Measurements from ENCODE around the gene LHX4. TPM values are rescaled to one million over a fixed set of nuclear protein-coding genes. Genes with fewer than 3 reads are reported as not detected.
A peak's percentile ranks its signal among the peaks of the same experiment; 100 is the strongest.

LHX4 gene
- total and polyA plus RNA-seq, 2 of the 4 experiments (the other 2 are of a cell fraction), result 0.05 to 0.18 TPM

DNA sequence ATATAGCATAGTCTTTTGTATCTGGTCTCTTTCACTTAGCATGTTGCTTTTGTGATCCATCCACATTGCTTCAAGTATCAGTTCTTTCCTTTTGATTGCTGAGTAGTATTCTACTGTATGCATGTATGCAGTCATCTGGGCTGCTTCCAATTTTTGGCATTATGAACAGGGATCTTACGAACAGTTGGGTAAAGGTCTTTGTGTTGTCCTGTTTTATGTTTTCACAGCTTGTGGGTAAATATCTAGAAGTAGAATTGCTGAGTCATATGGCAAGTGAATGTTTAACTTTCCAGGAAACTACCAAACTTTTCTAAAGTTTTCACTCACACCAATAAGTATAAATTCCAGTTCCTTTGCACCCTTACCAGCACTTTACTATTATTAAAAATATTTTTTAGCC is 60.9 kb downstream of the LHX4 start:
- H3K4me2 ChIP-seq (ENCODE audit: low read depth, low read length), result no peak overlapping the region
- H3K9ac ChIP-seq (ENCODE audit: low read depth, low read length), result no peak overlapping the region
- ChIA-PET POLR2A (ENCODE audit: unreplicated experiment) (no interaction called here), CTCF (no interaction called here)
- H2AK5ac ChIP-seq (ENCODE audit: low read depth, low read length), result no peak overlapping the region
- BruUV-seq (replicated peaks), result no TSS peak
- no peak overlapping the region for H2BK20ac ChIP-seq (ENCODE audit: low read depth, low read length)
- H2AFZ ChIP-seq (replicated peaks; ENCODE audit: low read length, poor library complexity), result no peak overlapping the region
- H3K18ac ChIP-seq (ENCODE audit: low read depth, low read length), result no peak overlapping the region
- no peak overlapping the region for H3K4me3 ChIP-seq (ENCODE audit: insufficient read depth, low read depth, low read length)
- no peak overlapping the region for H2BK5ac ChIP-seq (ENCODE audit: low read depth, low read length, poor library complexity, severe bottlenecking)
- no peaks in the 10 kb centered on the region for H3K9me3 ChIP-seq (ENCODE audit: control insufficient read depth, insufficient read depth, low read length)
- H2BK120ac ChIP-seq (ENCODE audit: low read depth, low read length), result no peak overlapping the region
- no peak overlapping the region for H3K56ac ChIP-seq (ENCODE audit: extremely low read depth, insufficient read depth, low read length)
- peaks cover 0 to 7% of the 10 kb centered on the region in 2 experiments; a peak in 2 of 4 replicates for H3K79me1 ChIP-seq (ENCODE audit: low read depth in 1 of 2, low read length in 2 of 2)
- no peak overlapping the region for H3K23ac ChIP-seq (ENCODE audit: low read depth, low read length)
- intact Hi-C loops (cut with micrococcal nuclease) (no loop called here), in situ Hi-C loops (cut with MboI; ENCODE audit: low sequenced_read_pairs) (no loop called here), dilution Hi-C loops (cut with HindIII; ENCODE audit: low sequenced_read_pairs, unreplicated experiment) (no loop called here)
- no peaks in the 10 kb centered on the region for H3K9me1 ChIP-seq (ENCODE audit: insufficient read depth, low read length)
- ATAC-seq (ENCODE audit: low read depth) (no peak), DNase-seq (peak; percentile 27)
- H3K27me3 ChIP-seq (ENCODE audit: control insufficient read depth, insufficient read depth, low read length), result no peaks in the 10 kb centered on the region
- peaks cover 6% of the 10 kb centered on the region; the same call in 1 of the 2 replicates for H4K20me1 ChIP-seq (ENCODE audit: insufficient read depth, low read length)
- no peak overlapping the region for H3K14ac ChIP-seq (replicated peaks; ENCODE audit: low read depth, low read length)
- no peak overlapping the region for H4K91ac ChIP-seq (ENCODE audit: insufficient read depth, low read depth, low read length)
- peak; percentile 93 for TF ChIP-seq NFE2L2 (IDR thresholded peaks at IDR 0.05; ENCODE audit: low read depth, low read length)
- TF ChIP-seq, protein P1, sequence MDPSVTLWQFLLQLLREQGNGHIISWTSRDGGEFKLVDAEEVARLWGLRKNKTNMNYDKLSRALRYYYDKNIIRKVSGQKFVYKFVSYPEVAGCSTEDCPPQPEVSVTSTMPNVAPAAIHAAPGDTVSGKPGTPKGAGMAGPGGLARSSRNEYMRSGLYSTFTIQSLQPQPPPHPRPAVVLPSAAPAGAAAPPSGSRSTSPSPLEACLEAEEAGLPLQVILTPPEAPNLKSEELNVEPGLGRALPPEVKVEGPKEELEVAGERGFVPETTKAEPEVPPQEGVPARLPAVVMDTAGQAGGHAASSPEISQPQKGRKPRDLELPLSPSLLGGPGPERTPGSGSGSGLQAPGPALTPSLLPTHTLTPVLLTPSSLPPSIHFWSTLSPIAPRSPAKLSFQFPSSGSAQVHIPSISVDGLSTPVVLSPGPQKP (IDR thresholded peaks at IDR 0.05; ENCODE audit: borderline replicate concordance, low read depth, low read length), result no peak
- TF ChIP-seq MAFK (IDR thresholded peaks at IDR 0.05; ENCODE audit: low read depth, low read length), result peak; percentile 45; the same call in 1 of the 2 replicates
- H4K8ac ChIP-seq (ENCODE audit: low read depth in 2 of 2, low read length in 2 of 2), result no peak overlapping the region
- H4K5ac ChIP-seq (ENCODE audit: low read depth, low read length), result no peak overlapping the region
- no peak overlapping the region for H3K27ac ChIP-seq (ENCODE audit: insufficient read depth, low read length)
- H3K36me3 ChIP-seq (ENCODE audit: control insufficient read depth, insufficient read depth, low read length), result peaks cover 3% of the 10 kb centered on the region; the same call in 1 of the 2 replicates
- H2AK9ac ChIP-seq (replicated peaks; ENCODE audit: low read depth, low read length, poor library complexity), result no peak overlapping the region
- no peak overlapping the region for H3K4ac ChIP-seq (ENCODE audit: low read depth, low read length)
- no CpG with 5 or more reads among the region's 1 CpG for WGBS, 2 experiments (ENCODE audit: extremely low coverage in 2 of 2, insufficient read length in 1 of 2)
- no peaks in the 10 kb centered on the region for H3K4me1 ChIP-seq (ENCODE audit: control insufficient read depth, insufficient read depth, low read length)
- H2BK15ac ChIP-seq (ENCODE audit: low read depth, low read length), result no peak overlapping the region

Data from IMR-90 (cell line).